Tibial nerve (tissue), 3 donors: Measurements from ENCODE around the gene HYAL2.

Source experiments
- CTCF ChIP-seq, 5 experiments: fragments of 200-600 bp in 3 of 5; fragments of 450-650 bp in 2 of 5; sonication (generic) in 3 of 5; IDR thresholded peaks; one replicate each; pipeline ENCODE4 v1.5.1; 2016 to 2019; ENCODE audit warnings: antibody characterized with exemption in 5 of 5, mild to moderate bottlenecking in 3 of 5, moderate library complexity in 2 of 5
- POLR2A ChIP-seq, 2 donors: fragments of 450-650 bp; IDR thresholded peaks; one replicate each; pipeline ENCODE4 v1.6.1; 2017; ENCODE audit warnings: antibody characterized with exemption in 2 of 2, mild to moderate bottlenecking in 2 of 2, moderate library complexity in 2 of 2

GRCh38 chr3:50326182-50326541, 3.6 kb upstream of the HYAL2 start:
- no peak for TF ChIP-seq CTCF (IDR thresholded peaks at IDR 0.05)
- TF ChIP-seq POLR2A (IDR thresholded peaks at IDR 0.05): no peak
